C4-2B (cell line): ENCODE data around the gene BIN1.

ENCODE experiments used
- H3K27ac ChIP-seq: fragments of 450-650 bp; 2 replicates; pipeline ENCODE4 v1.5.1; 2017
- ZFX ChIP-seq: fragments of 450-650 bp; IDR thresholded peaks from 2 replicates; pipeline ENCODE4 v1.6.1; 2017
- TF ChIP-seq, protein P1 (sequence below): fragments of 450-650 bp; conservative IDR thresholded peaks from 2 replicates; pipeline ENCODE4 v1.5.1; 2017; ENCODE audit warnings: mild to moderate bottlenecking

BIN1 gene

GRCh38 chr2:127046579-127046978, 60.4 kb downstream of the BIN1 start:
- TF ChIP-seq ZFX, result no peak
- TF ChIP-seq, protein P1, sequence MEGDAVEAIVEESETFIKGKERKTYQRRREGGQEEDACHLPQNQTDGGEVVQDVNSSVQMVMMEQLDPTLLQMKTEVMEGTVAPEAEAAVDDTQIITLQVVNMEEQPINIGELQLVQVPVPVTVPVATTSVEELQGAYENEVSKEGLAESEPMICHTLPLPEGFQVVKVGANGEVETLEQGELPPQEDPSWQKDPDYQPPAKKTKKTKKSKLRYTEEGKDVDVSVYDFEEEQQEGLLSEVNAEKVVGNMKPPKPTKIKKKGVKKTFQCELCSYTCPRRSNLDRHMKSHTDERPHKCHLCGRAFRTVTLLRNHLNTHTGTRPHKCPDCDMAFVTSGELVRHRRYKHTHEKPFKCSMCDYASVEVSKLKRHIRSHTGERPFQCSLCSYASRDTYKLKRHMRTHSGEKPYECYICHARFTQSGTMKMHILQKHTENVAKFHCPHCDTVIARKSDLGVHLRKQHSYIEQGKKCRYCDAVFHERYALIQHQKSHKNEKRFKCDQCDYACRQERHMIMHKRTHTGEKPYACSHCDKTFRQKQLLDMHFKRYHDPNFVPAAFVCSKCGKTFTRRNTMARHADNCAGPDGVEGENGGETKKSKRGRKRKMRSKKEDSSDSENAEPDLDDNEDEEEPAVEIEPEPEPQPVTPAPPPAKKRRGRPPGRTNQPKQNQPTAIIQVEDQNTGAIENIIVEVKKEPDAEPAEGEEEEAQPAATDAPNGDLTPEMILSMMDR, result no peak
- no peak overlapping the region for H3K27ac ChIP-seq

DNA sequence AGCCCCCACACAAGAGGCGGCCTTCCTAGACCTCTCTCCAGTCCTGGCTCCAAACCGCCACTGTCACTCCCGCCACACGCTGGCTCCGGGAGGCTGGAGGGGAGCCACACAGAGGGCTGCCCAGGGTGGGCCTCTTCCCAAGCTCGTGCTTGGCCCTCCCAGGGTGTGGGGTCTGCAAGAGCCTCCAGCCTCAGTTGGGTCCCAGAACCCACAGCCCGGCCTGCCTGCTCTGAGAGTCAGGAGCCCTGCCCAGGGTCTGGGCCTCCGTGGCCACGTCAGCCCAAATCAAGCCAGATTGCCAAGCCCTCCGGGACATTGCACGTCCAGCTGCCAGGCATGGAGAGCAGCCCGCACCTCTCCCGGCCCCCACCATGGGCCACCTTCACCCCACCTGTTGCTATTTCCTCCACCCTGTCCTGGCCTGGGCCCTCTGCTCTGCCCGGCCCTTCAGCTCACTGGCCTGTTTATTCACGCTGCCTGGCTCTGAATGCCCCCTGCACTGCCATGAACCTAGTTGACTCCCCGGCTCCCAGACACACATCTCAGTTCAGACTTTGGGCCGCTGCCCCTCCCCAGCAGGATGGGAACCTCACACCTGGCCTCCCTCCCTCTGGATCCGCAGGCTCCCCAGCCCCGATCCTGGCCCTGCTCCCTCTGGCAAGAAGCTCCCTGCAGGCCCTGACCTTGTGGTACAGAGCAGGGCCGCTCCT, 61.0 kb downstream of the BIN1 start:
- TF ChIP-seq, protein P1, result no peak
- no peak for TF ChIP-seq ZFX
- no peak overlapping the region for H3K27ac ChIP-seq

GRCh38 chr2:127044977-127045661, 61.8 kb downstream of the BIN1 start:
- TF ChIP-seq ZFX, result no peak
- TF ChIP-seq, protein P1, result no peak
- no peak overlapping the region for H3K27ac ChIP-seq

DNA sequence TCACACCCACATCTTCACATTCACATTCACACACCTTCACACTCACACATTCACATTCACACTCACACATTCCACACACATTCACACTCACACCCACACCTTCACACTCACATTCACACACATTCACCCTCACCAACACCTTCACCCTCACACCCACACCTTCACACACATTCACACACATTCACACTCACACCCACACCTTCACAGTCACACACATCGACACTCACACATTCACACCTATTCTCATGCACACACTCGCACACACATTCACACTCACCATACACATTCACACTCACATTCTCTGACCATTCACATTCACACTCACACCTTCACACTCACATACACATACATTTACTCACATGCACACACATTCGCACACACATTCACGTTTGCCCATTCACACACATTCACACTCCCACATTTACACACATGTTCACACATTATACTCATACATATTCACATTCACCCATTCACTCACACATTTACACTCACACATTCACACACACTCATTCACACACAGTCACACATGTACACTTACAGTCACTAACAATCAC, 62.7 kb downstream of the BIN1 start:
- no peak overlapping the region for H3K27ac ChIP-seq
- TF ChIP-seq, protein P1, result no peak
- no peak for TF ChIP-seq ZFX

- H3K27ac ChIP-seq, result no peak overlapping the region
- TF ChIP-seq ZFX, result no peak
- TF ChIP-seq, protein P1, result no peak
These were observed 63.4 kb downstream of the BIN1 start for GRCh38 chr2:127043367-127044164.

DNA sequence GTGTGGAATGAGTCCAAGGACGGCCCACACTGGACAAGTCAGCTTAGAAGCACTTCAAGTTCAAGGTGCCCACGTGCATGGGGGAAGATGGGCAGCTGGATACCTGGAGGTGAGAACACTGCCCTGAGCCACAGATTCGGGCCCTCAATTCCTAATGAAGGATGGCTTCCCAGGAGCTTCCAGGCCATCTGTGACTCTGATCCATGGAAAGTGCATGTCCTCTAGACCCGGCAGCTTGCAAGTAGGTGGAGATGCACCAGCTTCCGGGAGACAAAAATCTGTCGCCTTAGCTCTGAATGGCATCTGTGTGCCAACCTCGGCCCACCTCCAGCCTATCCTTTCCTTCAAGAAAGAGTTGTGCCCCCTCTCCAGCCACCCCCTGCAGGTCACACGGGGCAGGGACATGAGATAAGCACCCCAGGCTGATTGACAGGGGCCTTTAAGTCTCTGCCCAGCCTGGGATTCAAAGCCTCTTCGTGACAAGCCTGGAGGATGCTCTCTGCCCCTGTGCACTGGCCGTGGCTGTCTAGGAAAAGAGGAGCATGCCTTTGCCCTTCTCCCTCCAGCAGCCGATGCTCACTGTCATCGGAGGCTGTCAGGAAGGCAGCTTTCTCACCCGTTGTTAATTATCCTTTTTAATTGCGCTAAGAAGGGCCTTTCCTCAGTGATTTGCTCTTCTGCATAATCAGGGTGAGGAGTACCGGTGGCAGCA, 65.5 kb downstream of the BIN1 start:
- no peak overlapping the region for H3K27ac ChIP-seq
- TF ChIP-seq ZFX, result no peak
- TF ChIP-seq, protein P1, result no peak
